A673 (cell line): Measurements from ENCODE around the gene C2orf81.

Source experiments
- EZH2 ChIP-seq: fragments of 200-600 bp; sonication (generic); IDR thresholded peaks from 2 replicates; pipeline ENCODE4 v1.6.1; 2017; ENCODE audit warnings: borderline replicate concordance, low read depth, mild to moderate bottlenecking, mixed read lengths, antibody characterized with exemption, low read length; ENCODE audit not compliant: poor library complexity, severe bottlenecking
- TF ChIP-seq, protein P1 (sequence below): fragments of 300-800, 200-600 bp; sonication (generic); conservative IDR thresholded peaks from 2 replicates; pipeline ENCODE4 v1.5.1; 2017; ENCODE audit warnings: low read depth, mild to moderate bottlenecking, antibody characterized with exemption, low read length, moderate library complexity, mixed read lengths

DNA sequence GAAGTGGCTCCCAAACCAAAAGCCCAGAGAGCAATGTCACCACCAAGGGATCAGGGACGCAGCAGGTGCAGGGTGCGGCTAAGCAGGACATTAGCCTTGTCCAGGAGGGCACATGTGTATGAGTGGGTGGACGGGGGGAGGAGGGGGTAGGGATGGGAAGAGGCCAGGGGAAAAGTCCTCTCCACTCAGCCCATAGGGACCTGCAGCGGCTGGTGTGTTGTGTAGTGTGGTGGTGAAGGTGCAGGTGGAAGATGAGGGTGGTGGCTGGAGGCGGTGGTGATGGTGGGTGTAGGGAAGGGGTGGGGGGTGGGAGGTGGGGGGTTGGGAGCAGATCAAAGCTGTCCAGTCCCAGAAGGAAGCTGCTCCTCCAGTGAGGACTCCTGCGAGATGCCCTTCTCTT lies 3.7 kb downstream of the C2orf81 start:
- TF ChIP-seq, protein P1, sequence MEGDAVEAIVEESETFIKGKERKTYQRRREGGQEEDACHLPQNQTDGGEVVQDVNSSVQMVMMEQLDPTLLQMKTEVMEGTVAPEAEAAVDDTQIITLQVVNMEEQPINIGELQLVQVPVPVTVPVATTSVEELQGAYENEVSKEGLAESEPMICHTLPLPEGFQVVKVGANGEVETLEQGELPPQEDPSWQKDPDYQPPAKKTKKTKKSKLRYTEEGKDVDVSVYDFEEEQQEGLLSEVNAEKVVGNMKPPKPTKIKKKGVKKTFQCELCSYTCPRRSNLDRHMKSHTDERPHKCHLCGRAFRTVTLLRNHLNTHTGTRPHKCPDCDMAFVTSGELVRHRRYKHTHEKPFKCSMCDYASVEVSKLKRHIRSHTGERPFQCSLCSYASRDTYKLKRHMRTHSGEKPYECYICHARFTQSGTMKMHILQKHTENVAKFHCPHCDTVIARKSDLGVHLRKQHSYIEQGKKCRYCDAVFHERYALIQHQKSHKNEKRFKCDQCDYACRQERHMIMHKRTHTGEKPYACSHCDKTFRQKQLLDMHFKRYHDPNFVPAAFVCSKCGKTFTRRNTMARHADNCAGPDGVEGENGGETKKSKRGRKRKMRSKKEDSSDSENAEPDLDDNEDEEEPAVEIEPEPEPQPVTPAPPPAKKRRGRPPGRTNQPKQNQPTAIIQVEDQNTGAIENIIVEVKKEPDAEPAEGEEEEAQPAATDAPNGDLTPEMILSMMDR, result no peak
- no peak for TF ChIP-seq EZH2
